GM18867 (cell line): ENCODE results near the gene HLA-DQB1.
"Not testable (repeated sequence)": the region's sequence is repeated elsewhere in the genome, so short reads cannot be mapped to it uniquely, and the experiment has no call there.

Experiments
- ATAC-seq: cut with Tn5 transposase; IDR thresholded peaks from one replicate; pipeline ENCODE4 v1.9.1; 2021; ENCODE audit warnings: mild to moderate bottlenecking, moderate library complexity; ENCODE audit not compliant: unreplicated experiment

HLA-DQB1 gene

GRCh38 chr6:32666420-32667300 lies at the start of gene HLA-DQB1:
Gene HLA-DQB1 (minus strand): TSS chr6:32666657. CDS start chr6:32666607, 50 bp downstream.
- ATAC-seq = peak; percentile 68

- ATAC-seq = no peak
Observed at GRCh38 chr6:32713241-32713640, 46.8 kb upstream of the HLA-DQB1 start.

- no peak for ATAC-seq
Observed at GRCh38 chr6:32709625-32710024, 43.2 kb upstream of the HLA-DQB1 start.

- not testable (repeated sequence) for ATAC-seq
Observed at GRCh38 chr6:32705164-32705563, 38.7 kb upstream of the HLA-DQB1 start.

GRCh38 chr6:32703347-32703746 lies 36.9 kb upstream of the HLA-DQB1 start:
- ATAC-seq = no peak

- ATAC-seq = no peak
Observed at GRCh38 chr6:32700391-32701040, 34.1 kb upstream of the HLA-DQB1 start.

- no peak for ATAC-seq
Observed at GRCh38 chr6:32697031-32697430, 30.6 kb upstream of the HLA-DQB1 start.

GRCh38 chr6:32692019-32692418 lies 25.6 kb upstream of the HLA-DQB1 start:
- peak; percentile 50 for ATAC-seq

- ATAC-seq = no peak
Observed at GRCh38 chr6:32689531-32690501, 23.4 kb upstream of the HLA-DQB1 start.

GRCh38 chr6:32685603-32686002 lies 19.1 kb upstream of the HLA-DQB1 start:
- peak; percentile 89 for ATAC-seq

GRCh38 chr6:32684246-32684645 lies 17.8 kb upstream of the HLA-DQB1 start:
- no peak for ATAC-seq

GRCh38 chr6:32680055-32680454 lies 13.6 kb upstream of the HLA-DQB1 start:
- no peak for ATAC-seq

- no peak for ATAC-seq
Observed at GRCh38 chr6:32679492-32679891, 13.0 kb upstream of the HLA-DQB1 start.

GRCh38 chr6:32674123-32674522 lies 7.7 kb upstream of the HLA-DQB1 start:
- ATAC-seq = not testable (repeated sequence)

GRCh38 chr6:32671908-32672307 lies 5.5 kb upstream of the HLA-DQB1 start:
- not testable (repeated sequence) for ATAC-seq

- ATAC-seq = no peak
Observed at GRCh38 chr6:32669893-32670292, 3.4 kb upstream of the HLA-DQB1 start.

GRCh38 chr6:32669240-32669639 lies 2.8 kb upstream of the HLA-DQB1 start:
- no peak for ATAC-seq

GRCh38 chr6:32668226-32668747 lies 1.8 kb upstream of the HLA-DQB1 start:
- ATAC-seq = peak; percentile 68

- ATAC-seq = no peak
Observed at GRCh38 chr6:32665661-32666060, 796 bp downstream of the HLA-DQB1 start.

- no peak for ATAC-seq
Observed at GRCh38 chr6:32664827-32665362, 1.6 kb downstream of the HLA-DQB1 start.
